Measurements from ENCODE around the gene ZNF385A.

ZNF385A gene

DNA sequence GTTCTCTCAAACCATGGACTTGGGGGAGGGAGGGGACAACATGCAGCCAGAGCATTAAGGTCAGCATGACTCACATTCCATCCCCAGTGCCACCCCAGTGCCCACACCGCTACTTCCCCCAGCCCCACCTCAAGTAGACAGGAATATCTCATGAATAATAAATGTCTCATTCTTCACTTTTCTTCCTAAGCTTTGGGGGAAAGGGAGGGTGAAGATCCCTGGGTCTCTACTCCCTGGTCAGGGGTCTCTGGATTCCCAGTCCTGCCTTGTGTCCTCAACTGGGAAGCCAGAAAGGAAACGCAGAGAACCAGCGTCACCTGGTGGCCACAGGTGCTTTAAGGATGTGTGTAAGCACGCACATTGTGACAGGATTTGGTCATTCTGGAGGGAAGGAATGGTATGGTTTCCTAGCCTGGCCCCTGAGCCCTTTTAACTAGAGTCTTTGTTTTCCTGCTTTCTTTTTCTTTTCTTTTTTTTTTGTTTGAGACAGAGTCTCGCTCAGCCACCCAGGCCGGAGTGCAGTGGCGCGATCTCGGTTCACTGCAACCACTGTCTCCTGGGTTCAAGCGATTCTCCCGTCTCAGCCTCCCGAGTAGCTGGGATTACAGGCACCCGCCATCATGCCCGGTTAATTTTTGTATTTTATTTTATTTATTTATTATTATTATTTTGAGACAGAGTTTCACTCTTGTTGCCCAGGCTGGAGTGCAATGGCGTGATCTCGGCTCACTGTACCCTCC is 23.6 kb downstream of the ZNF385A start (continued):
- TF ChIP-seq ZNF561 (tag by site-specific recombination; IDR thresholded peaks at IDR 0.05; ENCODE audit: borderline replicate concordance) (peak; percentile 62; the same call in 1 of the 2 replicates), GLI2 (tag by site-specific recombination; IDR thresholded peaks at IDR 0.05; ENCODE audit: borderline replicate concordance, low read depth) (no peak), ZNF488 (tag by site-specific recombination; IDR thresholded peaks at IDR 0.05) (no peak), ZBTB44 (tag by site-specific recombination; IDR thresholded peaks at IDR 0.05) (no peak), ZFP3 (tag by site-specific recombination; IDR thresholded peaks at IDR 0.05; ENCODE audit: low read depth) (no peak), SP7 (tag by site-specific recombination; IDR thresholded peaks at IDR 0.05) (peak; percentile 61), CTCF (tag by site-specific recombination; IDR thresholded peaks at IDR 0.05) (peak; percentile 94), ZNF211 (tag by site-specific recombination; IDR thresholded peaks at IDR 0.05; ENCODE audit: low read depth) (no peak), HOXC10 (CRISPR knock-in tag; IDR thresholded peaks at IDR 0.05) (no peak), ZNF10 (tag by site-specific recombination; IDR thresholded peaks at IDR 0.05) (no peak), ZNF146 (tag by site-specific recombination; IDR thresholded peaks at IDR 0.05) (no peak), ZBTB8A (tag by site-specific recombination; IDR thresholded peaks at IDR 0.05) (0 out of 2 replicates have a peak, but pooled peaks have one; percentile 12), ZNF398 (tag by site-specific recombination; IDR thresholded peaks at IDR 0.05) (no peak), ZBTB17 (tag by site-specific recombination; IDR thresholded peaks at IDR 0.05) (peak; percentile 70), KLF1 (tag by site-specific recombination; IDR thresholded peaks at IDR 0.05) (no peak), ZNF654 (tag by site-specific recombination; IDR thresholded peaks at IDR 0.05; ENCODE audit: low read depth) (peak; percentile 99), ZXDB (tag by site-specific recombination; IDR thresholded peaks at IDR 0.05) (no peak), KLF10 (tag by site-specific recombination; IDR thresholded peaks at IDR 0.05) (no peak), ZNF623 (tag by site-specific recombination; IDR thresholded peaks at IDR 0.05) (no peak), ZNF23 (tag by site-specific recombination; IDR thresholded peaks at IDR 0.05; ENCODE audit: borderline replicate concordance) (no peak), ZNF366 (tag by site-specific recombination; conservative IDR thresholded peaks at IDR 0.05) (0 out of 2 replicates have a peak, but pooled peaks have one; percentile 34), ZNF600 (tag by site-specific recombination; IDR thresholded peaks at IDR 0.05) (peak; percentile 96), ZNF169 (tag by site-specific recombination; IDR thresholded peaks at IDR 0.05) (no peak), ZNF423 (tag by site-specific recombination; IDR thresholded peaks at IDR 0.05) (no peak)
- TF ChIP-seq, protein P1, sequence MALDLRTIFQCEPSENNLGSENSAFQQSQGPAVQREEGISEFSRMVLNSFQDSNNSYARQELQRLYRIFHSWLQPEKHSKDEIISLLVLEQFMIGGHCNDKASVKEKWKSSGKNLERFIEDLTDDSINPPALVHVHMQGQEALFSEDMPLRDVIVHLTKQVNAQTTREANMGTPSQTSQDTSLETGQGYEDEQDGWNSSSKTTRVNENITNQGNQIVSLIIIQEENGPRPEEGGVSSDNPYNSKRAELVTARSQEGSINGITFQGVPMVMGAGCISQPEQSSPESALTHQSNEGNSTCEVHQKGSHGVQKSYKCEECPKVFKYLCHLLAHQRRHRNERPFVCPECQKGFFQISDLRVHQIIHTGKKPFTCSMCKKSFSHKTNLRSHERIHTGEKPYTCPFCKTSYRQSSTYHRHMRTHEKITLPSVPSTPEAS (tag by site-specific recombination; IDR thresholded peaks at IDR 0.05): peak; percentile 42; the same call in 1 of the 2 replicates
- TF ChIP-seq, protein P2, sequence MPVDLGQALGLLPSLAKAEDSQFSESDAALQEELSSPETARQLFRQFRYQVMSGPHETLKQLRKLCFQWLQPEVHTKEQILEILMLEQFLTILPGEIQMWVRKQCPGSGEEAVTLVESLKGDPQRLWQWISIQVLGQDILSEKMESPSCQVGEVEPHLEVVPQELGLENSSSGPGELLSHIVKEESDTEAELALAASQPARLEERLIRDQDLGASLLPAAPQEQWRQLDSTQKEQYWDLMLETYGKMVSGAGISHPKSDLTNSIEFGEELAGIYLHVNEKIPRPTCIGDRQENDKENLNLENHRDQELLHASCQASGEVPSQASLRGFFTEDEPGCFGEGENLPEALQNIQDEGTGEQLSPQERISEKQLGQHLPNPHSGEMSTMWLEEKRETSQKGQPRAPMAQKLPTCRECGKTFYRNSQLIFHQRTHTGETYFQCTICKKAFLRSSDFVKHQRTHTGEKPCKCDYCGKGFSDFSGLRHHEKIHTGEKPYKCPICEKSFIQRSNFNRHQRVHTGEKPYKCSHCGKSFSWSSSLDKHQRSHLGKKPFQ (tag by site-specific recombination; IDR thresholded peaks at IDR 0.05): no peak
- TF ChIP-seq, protein P3, sequence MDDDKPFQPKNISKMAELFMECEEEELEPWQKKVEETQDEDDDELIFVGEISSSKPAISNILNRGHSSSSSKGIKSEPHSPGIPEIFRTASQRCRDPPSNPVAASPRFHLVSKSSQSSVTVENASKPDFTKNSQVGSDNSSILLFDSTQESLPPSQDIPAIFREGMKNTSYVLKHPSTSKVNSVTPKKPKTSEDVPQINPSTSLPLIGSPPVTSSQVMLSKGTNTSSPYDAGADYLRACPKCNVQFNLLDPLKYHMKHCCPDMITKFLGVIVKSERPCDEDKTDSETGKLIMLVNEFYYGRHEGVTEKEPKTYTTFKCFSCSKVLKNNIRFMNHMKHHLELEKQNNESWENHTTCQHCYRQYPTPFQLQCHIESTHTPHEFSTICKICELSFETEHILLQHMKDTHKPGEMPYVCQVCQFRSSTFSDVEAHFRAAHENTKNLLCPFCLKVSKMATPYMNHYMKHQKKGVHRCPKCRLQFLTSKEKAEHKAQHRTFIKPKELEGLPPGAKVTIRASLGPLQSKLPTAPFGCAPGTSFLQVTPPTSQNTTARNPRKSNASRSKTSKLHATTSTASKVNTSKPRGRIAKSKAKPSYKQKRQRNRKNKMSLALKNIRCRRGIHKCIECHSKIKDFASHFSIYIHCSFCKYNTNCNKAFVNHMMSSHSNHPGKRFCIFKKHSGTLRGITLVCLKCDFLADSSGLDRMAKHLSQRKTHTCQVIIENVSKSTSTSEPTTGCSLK (tag by site-specific recombination; IDR thresholded peaks at IDR 0.05): no peak
